HL-60/S4 treated with retinoic acid at 250 ng/mL for 4 days and 3 days (cell line): ENCODE measurements around the gene NLRC5.

ENCODE experiments used
- in situ Hi-C: fragments of 300-500 bp; cut with MboI; formaldehyde crosslinking; loops from 2 replicates; pipeline ENCODE4 v1.7.0; 2022; ENCODE audit warnings: low sequenced_read_pairs

NLRC5 gene

GRCh38 chr16:57020651-57021050 lies 31.3 kb downstream of the NLRC5 start:
- in situ Hi-C loops = no loop called here

- in situ Hi-C loops = no loop called here
Observed at GRCh38 chr16:57021757-57022156, 32.4 kb downstream of the NLRC5 start.

GRCh38 chr16:57022445-57022844 lies 33.1 kb downstream of the NLRC5 start:
- in situ Hi-C loops = no loop called here

- in situ Hi-C loops = no loop called here
Observed at GRCh38 chr16:57023541-57024249, 34.3 kb downstream of the NLRC5 start.

- in situ Hi-C loops = no loop called here
Observed at GRCh38 chr16:57024894-57025680, 35.7 kb downstream of the NLRC5 start.

- in situ Hi-C loops = no loop called here
Observed at GRCh38 chr16:57025941-57026777, 36.8 kb downstream of the NLRC5 start.

GRCh38 chr16:57026778-57027062 lies 37.4 kb downstream of the NLRC5 start:
- in situ Hi-C loops = no loop called here

GRCh38 chr16:57027067-57027466 lies 37.7 kb downstream of the NLRC5 start:
- in situ Hi-C loops = no loop called here

- in situ Hi-C loops = no loop called here
Observed at GRCh38 chr16:57028086-57028485, 38.7 kb downstream of the NLRC5 start.

- in situ Hi-C loops = no loop called here
Observed at GRCh38 chr16:57029161-57030160, 40.1 kb downstream of the NLRC5 start.

- in situ Hi-C loops = no loop called here
Observed at GRCh38 chr16:57030346-57030902, 41.1 kb downstream of the NLRC5 start.

- in situ Hi-C loops = no loop called here
Observed at GRCh38 chr16:57031156-57031555, 41.8 kb downstream of the NLRC5 start.

GRCh38 chr16:57032346-57032745 lies 43.0 kb downstream of the NLRC5 start:
- in situ Hi-C loops = no loop called here

GRCh38 chr16:57032931-57033330 lies 43.6 kb downstream of the NLRC5 start:
- in situ Hi-C loops = no loop called here

GRCh38 chr16:57036315-57036714 lies 47.0 kb downstream of the NLRC5 start:
- in situ Hi-C loops = no loop called here

GRCh38 chr16:57036945-57037344 lies 47.6 kb downstream of the NLRC5 start:
- in situ Hi-C loops = no loop called here

GRCh38 chr16:57038166-57038565 lies 48.8 kb downstream of the NLRC5 start:
- in situ Hi-C loops = no loop called here

- in situ Hi-C loops = no loop called here
Observed at GRCh38 chr16:57039148-57039812, 49.9 kb downstream of the NLRC5 start.
